Measurements from ENCODE around the gene CIITA.
A peak's percentile ranks its signal among the peaks of the same experiment; 100 is the strongest.

CIITA gene

GRCh38 chr16:10870808-10871156, 6.2 kb upstream of the CIITA start:
- no peaks in the 10 kb centered on the region for H3K9me3 ChIP-seq (ENCODE audit: insufficient read depth, low read depth, low read length)
- H3K4me3 ChIP-seq (ENCODE audit: low read length), result no peak overlapping the region
- H3K27ac ChIP-seq (ENCODE audit: low read length), result no peak overlapping the region
- H3K36me3 ChIP-seq (ENCODE audit: insufficient read depth, low read depth, low read length), result no peaks in the 10 kb centered on the region
- H3K4me1 ChIP-seq (ENCODE audit: insufficient read depth, low read length), result no peaks in the 10 kb centered on the region
- peaks cover 10% of the 10 kb centered on the region; the same call in 1 of the 2 replicates for H3K27me3 ChIP-seq (ENCODE audit: insufficient read depth, low read length)
- H3K9ac ChIP-seq (ENCODE audit: low read depth, low read length), result no peak overlapping the region

GRCh38 chr16:10871157-10871991, 5.6 kb upstream of the CIITA start:
- H3K9ac ChIP-seq (ENCODE audit: low read depth, low read length), result no peak overlapping the region
- H3K4me3 ChIP-seq (ENCODE audit: low read length), result no peak overlapping the region
- H3K27me3 ChIP-seq (ENCODE audit: insufficient read depth, low read length), result peaks cover 14% of the 10 kb centered on the region; the same call in 1 of the 2 replicates
- H3K27ac ChIP-seq (ENCODE audit: low read length), result no peak overlapping the region
- no peaks in the 10 kb centered on the region for H3K4me1 ChIP-seq (ENCODE audit: insufficient read depth, low read length)
- H3K36me3 ChIP-seq (ENCODE audit: insufficient read depth, low read depth, low read length), result no peaks in the 10 kb centered on the region
- no peaks in the 10 kb centered on the region for H3K9me3 ChIP-seq (ENCODE audit: insufficient read depth, low read depth, low read length)

- Histone ChIP-seq H3K27me3 (ENCODE audit: insufficient read depth, low read length) (peaks cover 63% of the 10 kb centered on the region), H3K9me3 (ENCODE audit: insufficient read depth, low read depth, low read length) (no peaks in the 10 kb centered on the region), H3K36me3 (ENCODE audit: insufficient read depth, low read depth, low read length) (no peaks in the 10 kb centered on the region), H3K4me1 (ENCODE audit: insufficient read depth, low read length) (peaks cover 7% of the 10 kb centered on the region; the same call in 1 of the 2 replicates), H3K4me3 (ENCODE audit: low read length) (no peak overlapping the region), H3K27ac (ENCODE audit: low read length) (no peak overlapping the region), H3K9ac (ENCODE audit: low read depth, low read length) (no peak overlapping the region)
These were observed 687 bp upstream of the CIITA start for GRCh38 chr16:10876315-10876714.

- H3K27me3 ChIP-seq (ENCODE audit: insufficient read depth, low read length), result peaks cover 69% of the 10 kb centered on the region
- no peaks in the 10 kb centered on the region for H3K36me3 ChIP-seq (ENCODE audit: insufficient read depth, low read depth, low read length)
- peaks cover 7% of the 10 kb centered on the region; the same call in 1 of the 2 replicates for H3K4me1 ChIP-seq (ENCODE audit: insufficient read depth, low read length)
- H3K9ac ChIP-seq (ENCODE audit: low read depth, low read length), result no peak overlapping the region
- H3K4me3 ChIP-seq (ENCODE audit: low read length), result no peak overlapping the region
- no peaks in the 10 kb centered on the region for H3K9me3 ChIP-seq (ENCODE audit: insufficient read depth, low read depth, low read length)
- no peak overlapping the region for H3K27ac ChIP-seq (ENCODE audit: low read length)
These were observed 507 bp downstream of the CIITA start for GRCh38 chr16:10877472-10877946.

- Histone ChIP-seq H3K27ac (ENCODE audit: low read length) (no peak overlapping the region), H3K4me1 (ENCODE audit: insufficient read depth, low read length) (peaks cover 7% of the 10 kb centered on the region; the same call in 1 of the 2 replicates), H3K36me3 (ENCODE audit: insufficient read depth, low read depth, low read length) (no peaks in the 10 kb centered on the region), H3K9me3 (ENCODE audit: insufficient read depth, low read depth, low read length) (no peaks in the 10 kb centered on the region), H3K4me3 (ENCODE audit: low read length) (peak overlapping the region; percentile 65; the same call in 1 of the 2 replicates), H3K9ac (ENCODE audit: low read depth, low read length) (no peak overlapping the region), H3K27me3 (ENCODE audit: insufficient read depth, low read length) (peaks cover 66% of the 10 kb centered on the region)
These were observed 1.3 kb downstream of the CIITA start for GRCh38 chr16:10878328-10878643.

- Histone ChIP-seq H3K4me3 (ENCODE audit: low read length) (peak overlapping the region; percentile 65), H3K9ac (ENCODE audit: low read depth, low read length) (no peak overlapping the region), H3K9me3 (ENCODE audit: insufficient read depth, low read depth, low read length) (no peaks in the 10 kb centered on the region), H3K27ac (ENCODE audit: low read length) (no peak overlapping the region), H3K27me3 (ENCODE audit: insufficient read depth, low read length) (peaks cover 62% of the 10 kb centered on the region), H3K36me3 (ENCODE audit: insufficient read depth, low read depth, low read length) (no peaks in the 10 kb centered on the region), H3K4me1 (ENCODE audit: insufficient read depth, low read length) (peaks cover 7% of the 10 kb centered on the region; the same call in 1 of the 2 replicates)
These were observed 1.9 kb downstream of the CIITA start for GRCh38 chr16:10878644-10879501.

GRCh38 chr16:10879681-10880589, 2.9 kb downstream of the CIITA start:
- H3K27ac ChIP-seq (ENCODE audit: low read length), result no peak overlapping the region
- H3K9ac ChIP-seq (ENCODE audit: low read depth, low read length), result no peak overlapping the region
- no peaks in the 10 kb centered on the region for H3K9me3 ChIP-seq (ENCODE audit: insufficient read depth, low read depth, low read length)
- H3K4me1 ChIP-seq (ENCODE audit: insufficient read depth, low read length), result peaks cover 7% of the 10 kb centered on the region; the same call in 1 of the 2 replicates
- peaks cover 65% of the 10 kb centered on the region for H3K27me3 ChIP-seq (ENCODE audit: insufficient read depth, low read length)
- peak overlapping the region; percentile 65 for H3K4me3 ChIP-seq (ENCODE audit: low read length)
- no peaks in the 10 kb centered on the region for H3K36me3 ChIP-seq (ENCODE audit: insufficient read depth, low read depth, low read length)

- H3K4me1 ChIP-seq (ENCODE audit: insufficient read depth, low read length), result peaks cover 7% of the 10 kb centered on the region; the same call in 1 of the 2 replicates
- H3K27me3 ChIP-seq (ENCODE audit: insufficient read depth, low read length), result peaks cover 65% of the 10 kb centered on the region
- no peaks in the 10 kb centered on the region for H3K9me3 ChIP-seq (ENCODE audit: insufficient read depth, low read depth, low read length)
- H3K27ac ChIP-seq (ENCODE audit: low read length), result no peak overlapping the region
- no peak overlapping the region for H3K9ac ChIP-seq (ENCODE audit: low read depth, low read length)
- no peaks in the 10 kb centered on the region for H3K36me3 ChIP-seq (ENCODE audit: insufficient read depth, low read depth, low read length)
- H3K4me3 ChIP-seq (ENCODE audit: low read length), result no peak overlapping the region
These were observed 3.8 kb downstream of the CIITA start for GRCh38 chr16:10880594-10881452.

GRCh38 chr16:10881479-10882030, 4.6 kb downstream of the CIITA start:
- H3K36me3 ChIP-seq (ENCODE audit: insufficient read depth, low read depth, low read length), result no peaks in the 10 kb centered on the region
- peaks cover 59% of the 10 kb centered on the region for H3K27me3 ChIP-seq (ENCODE audit: insufficient read depth, low read length)
- no peak overlapping the region for H3K27ac ChIP-seq (ENCODE audit: low read length)
- H3K9ac ChIP-seq (ENCODE audit: low read depth, low read length), result no peak overlapping the region
- no peaks in the 10 kb centered on the region for H3K9me3 ChIP-seq (ENCODE audit: insufficient read depth, low read depth, low read length)
- H3K4me1 ChIP-seq (ENCODE audit: insufficient read depth, low read length), result peaks cover 7% of the 10 kb centered on the region; the same call in 1 of the 2 replicates
- H3K4me3 ChIP-seq (ENCODE audit: low read length), result no peak overlapping the region

- Histone ChIP-seq H3K36me3 (ENCODE audit: insufficient read depth, low read depth, low read length) (no peaks in the 10 kb centered on the region), H3K27ac (ENCODE audit: low read length) (no peak overlapping the region), H3K27me3 (ENCODE audit: insufficient read depth, low read length) (peaks cover 44% of the 10 kb centered on the region), H3K4me1 (ENCODE audit: insufficient read depth, low read length) (peaks cover 3% of the 10 kb centered on the region; the same call in 1 of the 2 replicates), H3K9me3 (ENCODE audit: insufficient read depth, low read depth, low read length) (no peaks in the 10 kb centered on the region), H3K9ac (ENCODE audit: low read depth, low read length) (no peak overlapping the region), H3K4me3 (ENCODE audit: low read length) (no peak overlapping the region)
These were observed 6.0 kb downstream of the CIITA start for GRCh38 chr16:10883004-10883403.
